Left ventricle myocardium inferior (tissue), 1 donor: ENCODE data around the gene TBX18. TPM values are rescaled to one million over a fixed set of nuclear protein-coding genes. Genes with fewer than 3 reads are reported as not detected.

ENCODE experiments used
- DNase-seq: peaks from one replicate; pipeline ENCODE4 v3.0.0-alpha.2; 2020
- H3K27ac ChIP-seq: fragments of 200-600 bp; replicated peaks from 2 replicates; pipeline ENCODE4 v1.8.0; 2021
- H3K27me3 ChIP-seq: fragments of 200-600 bp; 2 replicates; pipeline ENCODE4 v1.8.0; 2021; ENCODE audit warnings: low read depth
- H3K36me3 ChIP-seq: fragments of 200-600 bp; 2 replicates; pipeline ENCODE4 v1.8.0; 2021
- H3K4me1 ChIP-seq: fragments of 200-600 bp; 2 replicates; pipeline ENCODE4 v1.8.0; 2021
- H3K4me3 ChIP-seq: fragments of 200-600 bp; 2 replicates; pipeline ENCODE4 v1.8.0; 2021; ENCODE audit warnings: mild to moderate bottlenecking, moderate library complexity
- H3K9me3 ChIP-seq: fragments of 200-600 bp; replicated peaks from 2 replicates; pipeline ENCODE4 v1.8.0; 2021
- intact Hi-C: fragments of 100-400 bp; cut with micrococcal nuclease; formaldehyde crosslinking; loops from one replicate; pipeline ENCODE4 v1.11.0; 2022
- total RNA-seq: library from RNA; stranded (reverse); fragmentation: NEBNext Ultra II Directional; extraction: Animal tissue kit (Norgen Biotek cat#: 25700); gene quantifications from one replicate; pipeline ENCODE4 v1.2.1, GENCODE V29; 2021
- TF ChIP-seq, protein P1 (sequence below): fragments of 200-600 bp; IDR thresholded peaks from 2 replicates; pipeline ENCODE4 v1.8.0; 2021; ENCODE audit warnings: antibody characterized with exemption, mild to moderate bottlenecking, borderline replicate concordance
- donor health status: DM: no; HTN: yes; CAD: no; lungs with severe emphysema.

The TBX18 gene
- total RNA-seq, 1 donor from 2014 or later = 3.5 TPM

- H3K27me3 ChIP-seq = no peaks in the 10 kb centered on the region
- DNase-seq = no peak
- H3K4me1 ChIP-seq = no peaks in the 10 kb centered on the region
- H3K27ac ChIP-seq = no peak overlapping the region
- no peak overlapping the region for H3K4me3 ChIP-seq
- H3K36me3 ChIP-seq = no peaks in the 10 kb centered on the region
- H3K9me3 ChIP-seq = no peaks in the 10 kb centered on the region
- TF ChIP-seq, protein P1, sequence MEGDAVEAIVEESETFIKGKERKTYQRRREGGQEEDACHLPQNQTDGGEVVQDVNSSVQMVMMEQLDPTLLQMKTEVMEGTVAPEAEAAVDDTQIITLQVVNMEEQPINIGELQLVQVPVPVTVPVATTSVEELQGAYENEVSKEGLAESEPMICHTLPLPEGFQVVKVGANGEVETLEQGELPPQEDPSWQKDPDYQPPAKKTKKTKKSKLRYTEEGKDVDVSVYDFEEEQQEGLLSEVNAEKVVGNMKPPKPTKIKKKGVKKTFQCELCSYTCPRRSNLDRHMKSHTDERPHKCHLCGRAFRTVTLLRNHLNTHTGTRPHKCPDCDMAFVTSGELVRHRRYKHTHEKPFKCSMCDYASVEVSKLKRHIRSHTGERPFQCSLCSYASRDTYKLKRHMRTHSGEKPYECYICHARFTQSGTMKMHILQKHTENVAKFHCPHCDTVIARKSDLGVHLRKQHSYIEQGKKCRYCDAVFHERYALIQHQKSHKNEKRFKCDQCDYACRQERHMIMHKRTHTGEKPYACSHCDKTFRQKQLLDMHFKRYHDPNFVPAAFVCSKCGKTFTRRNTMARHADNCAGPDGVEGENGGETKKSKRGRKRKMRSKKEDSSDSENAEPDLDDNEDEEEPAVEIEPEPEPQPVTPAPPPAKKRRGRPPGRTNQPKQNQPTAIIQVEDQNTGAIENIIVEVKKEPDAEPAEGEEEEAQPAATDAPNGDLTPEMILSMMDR = no peak
- intact Hi-C loops = no loop called here
Measured at GRCh38 chr6:84804720-84805119, 40.3 kb upstream of the TBX18 start.

DNA sequence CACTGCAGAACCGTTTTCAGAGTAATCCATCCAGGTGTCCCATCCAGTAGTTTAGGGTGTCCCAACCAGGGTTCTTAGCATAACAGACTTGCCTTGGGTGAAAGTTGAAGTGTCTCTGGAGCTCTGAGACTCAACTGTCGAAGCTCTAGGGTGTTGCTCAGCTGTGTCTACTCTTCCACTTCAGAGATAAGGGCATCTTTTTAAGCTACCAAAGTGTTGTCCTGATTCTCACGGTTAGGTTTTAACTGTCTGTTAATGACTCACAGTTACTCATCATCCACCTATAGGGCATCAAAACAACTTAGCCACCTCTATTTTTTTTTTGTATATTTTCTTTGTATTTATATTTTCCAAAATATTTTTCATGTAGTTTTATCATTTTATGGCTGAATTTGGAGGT, 36.9 kb upstream of the TBX18 start:
- H3K4me1 ChIP-seq = no peaks in the 10 kb centered on the region
- H3K4me3 ChIP-seq = no peak overlapping the region
- H3K27ac ChIP-seq = no peak overlapping the region
- DNase-seq = no peak
- H3K36me3 ChIP-seq = no peaks in the 10 kb centered on the region
- H3K27me3 ChIP-seq = no peaks in the 10 kb centered on the region
- intact Hi-C loops = no loop called here
- TF ChIP-seq, protein P1 = no peak
- H3K9me3 ChIP-seq = peaks cover 6% of the 10 kb centered on the region

DNA sequence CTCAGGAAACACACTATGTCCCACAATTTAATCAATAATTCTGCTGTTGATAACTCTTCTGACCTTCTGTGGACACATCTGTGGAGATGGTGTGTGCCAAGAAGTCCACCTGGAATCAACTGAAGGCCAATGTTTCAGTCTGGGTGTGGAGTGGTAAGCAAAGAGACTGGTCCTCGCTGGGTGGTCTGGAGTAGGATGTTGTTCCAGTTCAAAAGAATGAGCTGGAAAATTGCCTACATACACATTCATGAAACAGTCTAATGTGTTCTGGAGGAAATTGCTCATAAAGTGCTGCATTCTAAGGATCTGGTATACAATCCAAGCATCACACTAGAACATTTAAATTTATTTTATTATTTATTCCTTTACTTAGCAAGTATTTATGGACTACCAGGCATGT, 33.9 kb upstream of the TBX18 start:
- H3K4me1 ChIP-seq = no peaks in the 10 kb centered on the region
- H3K9me3 ChIP-seq = peaks cover 10% of the 10 kb centered on the region
- TF ChIP-seq, protein P1 = no peak
- no peak overlapping the region for H3K4me3 ChIP-seq
- H3K36me3 ChIP-seq = no peaks in the 10 kb centered on the region
- intact Hi-C loops = no loop called here
- no peaks in the 10 kb centered on the region for H3K27me3 ChIP-seq
- no peak for DNase-seq
- no peak overlapping the region for H3K27ac ChIP-seq

DNA sequence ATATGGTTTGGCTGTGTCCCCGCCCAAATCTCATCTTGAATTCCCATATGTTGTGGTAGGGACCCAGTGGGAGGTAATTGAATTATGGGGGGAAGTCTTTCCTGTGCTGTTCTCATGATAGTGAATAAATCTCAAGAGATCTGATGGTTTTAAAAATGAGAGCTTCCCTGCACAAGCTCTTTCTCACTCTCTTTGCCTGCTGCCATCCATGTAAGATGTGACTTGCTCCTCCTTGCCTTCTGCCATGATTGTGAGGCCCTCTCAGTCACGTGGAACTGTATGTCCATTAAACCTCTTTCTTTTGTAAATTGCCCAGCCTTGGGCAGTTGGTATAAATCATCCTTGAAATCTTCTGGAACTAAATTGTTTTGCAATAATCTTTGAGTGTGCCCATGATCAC, 31.9 kb upstream of the TBX18 start:
- H3K36me3 ChIP-seq = no peaks in the 10 kb centered on the region
- H3K9me3 ChIP-seq = peaks cover 10% of the 10 kb centered on the region
- H3K27ac ChIP-seq = no peak overlapping the region
- TF ChIP-seq, protein P1 = no peak
- no peak overlapping the region for H3K4me3 ChIP-seq
- no peaks in the 10 kb centered on the region for H3K4me1 ChIP-seq
- intact Hi-C loops = no loop called here
- DNase-seq = no peak
- no peaks in the 10 kb centered on the region for H3K27me3 ChIP-seq

GRCh38 chr6:84791927-84792326, 27.5 kb upstream of the TBX18 start:
- Histone ChIP-seq H3K36me3 (no peaks in the 10 kb centered on the region), H3K27me3 (no peaks in the 10 kb centered on the region), H3K4me1 (no peaks in the 10 kb centered on the region), H3K27ac (no peak overlapping the region), H3K9me3 (peaks cover 25% of the 10 kb centered on the region), H3K4me3 (no peak overlapping the region)
- intact Hi-C loops = no loop called here
- DNase-seq = no peak
- TF ChIP-seq, protein P1 = no peak

DNA sequence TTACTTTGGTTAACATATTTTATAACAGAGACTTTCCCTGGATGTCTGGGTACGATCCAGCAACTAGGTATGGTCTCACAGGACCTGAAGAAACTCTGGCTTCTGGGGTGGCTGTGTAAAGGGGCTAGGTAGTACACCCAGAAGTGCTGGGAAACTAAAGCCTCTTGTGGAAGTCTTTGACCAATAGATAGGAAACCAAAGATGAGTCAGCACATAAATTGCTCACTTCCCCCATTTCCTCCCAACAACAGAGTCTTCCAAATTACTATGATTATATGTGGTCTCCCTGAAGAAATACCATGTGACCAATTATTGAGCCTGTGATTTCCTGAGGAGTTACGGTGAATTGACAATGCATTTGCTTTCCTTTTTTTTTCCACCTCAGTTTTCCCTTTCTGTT, 26.8 kb upstream of the TBX18 start:
- Histone ChIP-seq H3K4me1 (no peaks in the 10 kb centered on the region), H3K27ac (no peak overlapping the region), H3K36me3 (no peaks in the 10 kb centered on the region), H3K27me3 (no peaks in the 10 kb centered on the region), H3K9me3 (peaks cover 18% of the 10 kb centered on the region), H3K4me3 (no peak overlapping the region)
- no peak for DNase-seq
- TF ChIP-seq, protein P1 = no peak
- intact Hi-C loops = no loop called here
